HEK293T (cell line): ENCODE data around the gene NT5C3B.

Source experiments
- CTCF ChIA-PET: fragments of 350-600 bp; formaldehyde crosslinking; extraction: SDS; loops from one replicate; lab custom pipeline; 2021; ENCODE audit warnings: antibody characterized with exemption, inconsistent platforms; lab: Yijun Ruan, JAX
- POLR2A ChIA-PET: fragments of 350-600 bp; formaldehyde crosslinking; extraction: SDS; loops from one replicate; lab custom pipeline; 2020; ENCODE audit warnings: antibody characterized with exemption, inconsistent platforms; lab: Yijun Ruan, JAX
- DNase-seq: peaks from one replicate; pipeline ENCODE4 v3.0.0; 2012; ENCODE audit warnings: mixed read lengths; ENCODE audit errors: extremely low spot score
- ARNT ChIP-seq: fragments of 450-650 bp; IDR thresholded peaks from 2 replicates; pipeline ENCODE4 v1.6.1; 2017; ENCODE audit warnings: mild to moderate bottlenecking
- BHLHE40 ChIP-seq: fragments of 450-650 bp; IDR thresholded peaks from 2 replicates; pipeline ENCODE4 v1.6.1; 2016; ENCODE audit warnings: mild to moderate bottlenecking, moderate library complexity, borderline replicate concordance
- CTBP1 ChIP-seq: fragments of 450-650 bp; IDR thresholded peaks from 2 replicates; pipeline ENCODE4 v1.6.1; 2016; ENCODE audit warnings: borderline replicate concordance
- ELF4 ChIP-seq: fragments of 450-650 bp; IDR thresholded peaks from 2 replicates; pipeline ENCODE4 v1.6.1; 2017; ENCODE audit warnings: antibody characterized with exemption
- FOXA1 ChIP-seq: fragments of 450-650 bp; IDR thresholded peaks from 2 replicates; pipeline ENCODE4 v1.6.1; 2016; ENCODE audit warnings: mild to moderate bottlenecking
- FOXK2 ChIP-seq: fragments of 450-650 bp; IDR thresholded peaks from 2 replicates; pipeline ENCODE4 v1.6.1; 2016; ENCODE audit warnings: mild to moderate bottlenecking
- FOXM1 ChIP-seq: fragments of 450-650 bp; IDR thresholded peaks from 2 replicates; pipeline ENCODE4 v1.6.1; 2017; ENCODE audit warnings: mild to moderate bottlenecking, borderline replicate concordance
- HDGF ChIP-seq: fragments of 450-650 bp; IDR thresholded peaks from 2 replicates; pipeline ENCODE4 v1.6.1; 2017; ENCODE audit warnings: antibody characterized with exemption, borderline replicate concordance
- L3MBTL2 ChIP-seq: fragments of 450-650 bp; conservative IDR thresholded peaks from 2 replicates; pipeline ENCODE4 v1.6.1; 2016; ENCODE audit warnings: mild to moderate bottlenecking
- LEF1 ChIP-seq: fragments of 450-650 bp; IDR thresholded peaks from 2 replicates; pipeline ENCODE4 v1.6.1; 2017; ENCODE audit warnings: mild to moderate bottlenecking, borderline replicate concordance
- NFRKB ChIP-seq: fragments of 450-650 bp; IDR thresholded peaks from 2 replicates; pipeline ENCODE4 v1.6.1; 2016; ENCODE audit warnings: mild to moderate bottlenecking, moderate library complexity
- PKNOX1 ChIP-seq: fragments of 450-650 bp; IDR thresholded peaks from 2 replicates; pipeline ENCODE4 v1.6.1; 2016
- SP1 ChIP-seq: fragments of 450-650 bp; IDR thresholded peaks from 2 replicates; pipeline ENCODE4 v1.6.1; 2017
- SUZ12 ChIP-seq: fragments of 450-650 bp; IDR thresholded peaks from 2 replicates; pipeline ENCODE4 v1.6.1; 2016; ENCODE audit warnings: mild to moderate bottlenecking
- TARDBP ChIP-seq: fragments of 450-650 bp; IDR thresholded peaks from 2 replicates; pipeline ENCODE4 v1.6.1; 2016
- ZNF384 ChIP-seq: fragments of 450-650 bp; IDR thresholded peaks from 2 replicates; pipeline ENCODE4 v1.6.1; 2016

Gene NT5C3B

GRCh38 chr17:41814195-41814594 is 21.8 kb downstream of the NT5C3B start:
- CTCF ChIA-PET = interaction anchor here (0.7 to 1.4 kb wide), 3 partner anchors 24 to 118 kb away, joined by 3 to 6 read pairs (median 3); partner anchors contain the start of gene JUP
- no peak for DNase-seq
- TF ChIP-seq L3MBTL2 (no peak), HDGF (no peak), ZNF384 (no peak), SUZ12 (no peak), LEF1 (no peak), NFRKB (no peak), FOXA1 (no peak), CTBP1 (no peak), BHLHE40 (no peak), ELF4 (no peak), TARDBP (no peak), PKNOX1 (no peak), FOXM1 (no peak), ARNT (no peak)
- POLR2A ChIA-PET = interaction anchor here (0.9 to 1.9 kb wide), 5 partner anchors 10 to 125 kb away, joined by 3 to 8 read pairs (median 3); partner anchors contain the start of genes HAP1 and ODAD4

- ChIA-PET POLR2A (interaction anchor here (0.6 to 4.6 kb wide), 13 partner anchors 9 to 1786 kb away, joined by 3 to 40 read pairs (median 6); partner anchors contain the start of genes EIF1, JUP, KLHL10 and KLHL11), CTCF (interaction anchor here (0.6 to 1.0 kb wide), 2 partner anchors 24 to 802 kb away, joined by 3 read pairs; no protein-coding TSS in a partner anchor)
- TF ChIP-seq ELF4 = no peak
- no peak for TF ChIP-seq FOXM1
- TF ChIP-seq FOXA1 = no peak
- TF ChIP-seq SP1 = no peak
- TF ChIP-seq CTBP1 = no peak
- no peak for TF ChIP-seq PKNOX1
- TF ChIP-seq L3MBTL2 = no peak
- TF ChIP-seq SUZ12 = no peak
- TF ChIP-seq FOXK2 = no peak
- TF ChIP-seq TARDBP = no peak
- no peak for TF ChIP-seq ZNF384
- TF ChIP-seq BHLHE40 = no peak
- no peak for TF ChIP-seq LEF1
- no peak for TF ChIP-seq NFRKB
- no peak for TF ChIP-seq HDGF
- TF ChIP-seq ARNT = no peak
- no peak for DNase-seq
Observed at GRCh38 chr17:41813699-41814124, 22.3 kb downstream of the NT5C3B start.

GRCh38 chr17:41813152-41813680 is 22.8 kb downstream of the NT5C3B start:
- CTCF ChIA-PET = interaction anchor here (0.6 to 1.0 kb wide), 2 partner anchors 12 to 803 kb away, joined by 3 read pairs; no protein-coding TSS in a partner anchor
- POLR2A ChIA-PET = interaction anchor here (0.6 to 4.6 kb wide), 18 partner anchors 10 to 1785 kb away, joined by 3 to 40 read pairs (median 6); partner anchors contain the start of genes DNAJC7, EIF1, JUP and KLHL10
- no peak for DNase-seq
- TF ChIP-seq TARDBP (no peak), NFRKB (no peak), LEF1 (no peak), PKNOX1 (no peak), ZNF384 (no peak), ELF4 (no peak), HDGF (no peak), SP1 (no peak), FOXA1 (no peak), BHLHE40 (no peak), ARNT (no peak), SUZ12 (no peak)

GRCh38 chr17:41812381-41813151 is 23.5 kb downstream of the NT5C3B start, which contains the start of gene FKBP10:
FKBP10 (plus strand) TSS chr17:41813004; CDS start chr17:41813035, 31 bp downstream.
- DNase-seq = peak; percentile 86
- ChIA-PET CTCF (interaction anchor here (0.7 to 1.9 kb wide), 6 partner anchors 11 to 147 kb away, joined by 3 to 9 read pairs (median 4); partner anchors contain the start of gene HAP1), POLR2A (interaction anchor here (0.6 to 4.6 kb wide), 29 partner anchors 10 to 205 kb away, joined by 3 to 40 read pairs (median 6); partner anchors contain the start of genes ACLY, DNAJC7, EIF1 and JUP)
- TF ChIP-seq ZNF384 (peak; percentile 100), CTBP1 (peak; percentile 76), L3MBTL2 (peak; percentile 58), FOXK2 (no peak), LEF1 (no peak), TARDBP (no peak), FOXM1 (peak; percentile 72; the same call in 1 of the 2 replicates)

GRCh38 chr17:41811549-41812380 is 24.3 kb downstream of the NT5C3B start, which contains the start of gene P3H4:
P3H4 (minus strand) TSS chr17:41811949; CDS start chr17:41811915, 34 bp downstream.
- TF ChIP-seq L3MBTL2 = peak; percentile 91
- no peak for TF ChIP-seq ELF4
- TF ChIP-seq LEF1 = peak; percentile 85
- TF ChIP-seq TARDBP = no peak
- TF ChIP-seq FOXM1 = peak; percentile 93
- 0 out of 2 replicates have a peak, but pooled peaks have one; percentile 5 for TF ChIP-seq ARNT
- POLR2A ChIA-PET = interaction anchor here (0.6 to 4.6 kb wide), 43 partner anchors 7 to 206 kb away, joined by 3 to 40 read pairs (median 5); partner anchors contain the start of genes ACLY, DNAJC7, EIF1 and JUP
- peak; percentile 84 for DNase-seq
- CTCF ChIA-PET = interaction anchor here (0.6 to 1.9 kb wide), 15 partner anchors 10 to 148 kb away, joined by 3 to 15 read pairs (median 3); partner anchors contain the start of gene HAP1
